IMR-90 (cell line): ENCODE data around the gene ELOB. TPM values are rescaled to one million over a fixed set of nuclear protein-coding genes. Genes with fewer than 3 reads are reported as not detected.

ENCODE experiments used
- ATAC-seq: fragments of 200-7000 bp; cut with Tn5 transposase; 2 replicates; pipeline ENCODE4 v1.9.1; 2020; ENCODE audit warnings: low read depth, mild to moderate bottlenecking, moderate library complexity
- BruUV-seq: library from RNA; stranded (reverse); fragments of 400-500 nt; replicated peaks from 2 replicates; lab custom pipeline; 2021; lab: Mats Ljungman, UMichigan
- CTCF ChIA-PET: fragments of 300-600 bp; formaldehyde crosslinking; extraction: SDS; loops from one replicate; lab custom pipeline; 2021; ENCODE audit warnings: antibody characterized with exemption; lab: Yijun Ruan, JAX
- POLR2A ChIA-PET: fragments of 300-600 bp; sonication (Branson Sonifier 250); formaldehyde crosslinking; loops from one replicate; lab custom pipeline; 2022; ENCODE audit warnings: antibody characterized with exemption; ENCODE audit not compliant: unreplicated experiment; lab: Charles Lee
- DNase-seq: peaks from one replicate; pipeline ENCODE4 v3.0.0; 2013
- H2AFZ ChIP-seq: replicated peaks from 2 replicates; pipeline ENCODE3; 2013; ENCODE audit warnings: low read length, mild to moderate bottlenecking; ENCODE audit not compliant: poor library complexity
- H2AK5ac ChIP-seq: 2 replicates; pipeline ENCODE4 v1.6.1; 2013; ENCODE audit warnings: low read depth, low read length, inconsistent platforms
- H2AK9ac ChIP-seq: replicated peaks from 2 replicates; pipeline ENCODE3; 2013; ENCODE audit warnings: mild to moderate bottlenecking, low read depth, low read length, moderate library complexity; ENCODE audit not compliant: poor library complexity
- H2BK120ac ChIP-seq: 2 replicates; pipeline ENCODE4 v1.6.1; 2013; ENCODE audit warnings: low read depth, low read length, inconsistent platforms
- H2BK15ac ChIP-seq: 3 replicates; pipeline ENCODE4 v1.6.1; 2013; ENCODE audit warnings: low read depth, low read length, inconsistent platforms
- H2BK20ac ChIP-seq: 2 replicates; pipeline ENCODE4 v1.6.1; 2013; ENCODE audit warnings: low read depth, mild to moderate bottlenecking, inconsistent platforms, low read length, moderate library complexity
- H2BK5ac ChIP-seq: 2 replicates; pipeline ENCODE4 v1.6.1; 2013; ENCODE audit warnings: mild to moderate bottlenecking, low read depth, low read length, inconsistent platforms; ENCODE audit not compliant: poor library complexity, severe bottlenecking
- H3K14ac ChIP-seq: replicated peaks from 2 replicates; pipeline ENCODE4 v1.6.1; 2013; ENCODE audit warnings: low read depth, low read length, inconsistent platforms
- H3K18ac ChIP-seq: 2 replicates; pipeline ENCODE4 v1.6.1; 2013; ENCODE audit warnings: low read depth, low read length, control low read depth
- H3K23ac ChIP-seq: 2 replicates; pipeline ENCODE4 v1.6.1; 2013; ENCODE audit warnings: low read depth, low read length, inconsistent platforms
- H3K27ac ChIP-seq: 2 replicates; pipeline ENCODE4 v1.5.1; 2013; ENCODE audit warnings: mild to moderate bottlenecking, control low read depth, low read length; ENCODE audit not compliant: insufficient read depth
- H3K27me3 ChIP-seq: 2 replicates; pipeline ENCODE4 v1.6.1; 2013; ENCODE audit warnings: low read length; ENCODE audit not compliant: control insufficient read depth, insufficient read depth
- H3K36me3 ChIP-seq: 2 replicates; pipeline ENCODE4 v1.6.1; 2013; ENCODE audit warnings: low read length, mixed read lengths; ENCODE audit not compliant: control insufficient read depth, insufficient read depth
- H3K4ac ChIP-seq: 2 replicates; pipeline ENCODE4 v1.6.1; 2013; ENCODE audit warnings: low read depth, low read length, inconsistent platforms
- H3K4me1 ChIP-seq: 2 replicates; pipeline ENCODE4 v1.6.1; 2013; ENCODE audit warnings: low read length, mixed read lengths; ENCODE audit not compliant: control insufficient read depth, insufficient read depth
- H3K4me2 ChIP-seq: 2 replicates; pipeline ENCODE4 v1.6.1; 2013; ENCODE audit warnings: low read depth, mild to moderate bottlenecking, control low read depth, low read length, moderate library complexity
- H3K4me3 ChIP-seq: 2 replicates; pipeline ENCODE4 v1.5.1; 2013; ENCODE audit warnings: low read depth, mild to moderate bottlenecking, control low read depth, low read length, moderate library complexity; ENCODE audit not compliant: insufficient read depth
- H3K56ac ChIP-seq: 2 replicates; pipeline ENCODE4 v1.6.1; 2013; ENCODE audit warnings: low read length, inconsistent platforms; ENCODE audit not compliant: insufficient read depth; ENCODE audit errors: extremely low read depth
- H3K79me1 ChIP-seq, 2 experiments: 2 replicates each; pipeline ENCODE4 v1.6.1; 2013; ENCODE audit warnings: low read length in 2 of 2, inconsistent platforms in 1 of 2, low read depth in 1 of 2
- H3K9ac ChIP-seq: 2 replicates; pipeline ENCODE4 v1.6.1; 2013; ENCODE audit warnings: low read depth, low read length, control low read depth
- H3K9me1 ChIP-seq: 2 replicates; pipeline ENCODE4 v1.6.1; 2013; ENCODE audit warnings: low read length, inconsistent platforms; ENCODE audit not compliant: insufficient read depth
- H3K9me3 ChIP-seq: 2 replicates; pipeline ENCODE4 v1.6.1; 2013; ENCODE audit warnings: low read length; ENCODE audit not compliant: control insufficient read depth, insufficient read depth
- H4K20me1 ChIP-seq: 2 replicates; pipeline ENCODE4 v1.6.1; 2013; ENCODE audit warnings: low read length, inconsistent platforms; ENCODE audit not compliant: insufficient read depth
- H4K5ac ChIP-seq: 2 replicates; pipeline ENCODE4 v1.6.1; 2013; ENCODE audit warnings: mild to moderate bottlenecking, low read depth, low read length, control low read depth
- H4K8ac ChIP-seq, 2 experiments: 2 replicates each; pipeline ENCODE4 v1.6.1; 2013; ENCODE audit warnings: low read depth in 2 of 2, low read length in 2 of 2, control low read depth in 1 of 2, inconsistent platforms in 1 of 2
- H4K91ac ChIP-seq: 2 replicates; pipeline ENCODE4 v1.6.1; 2013; ENCODE audit warnings: low read depth, low read length, inconsistent platforms; ENCODE audit not compliant: insufficient read depth
- BHLHE40 ChIP-seq: fragments of 150-350 bp; IDR thresholded peaks from 2 replicates; pipeline ENCODE4 v1.6.1; 2016; ENCODE audit warnings: mild to moderate bottlenecking, low read depth, low read length
- CEBPB ChIP-seq: IDR thresholded peaks from 2 replicates; pipeline ENCODE4 v1.6.1; 2012; ENCODE audit warnings: low read depth, low read length, improper control_type of control experiment
- CHD1 ChIP-seq: IDR thresholded peaks from 2 replicates; pipeline ENCODE4 v1.6.1; 2012; ENCODE audit warnings: low read depth, low read length, improper control_type of control experiment
- FOS ChIP-seq: fragments of 150-350 bp; IDR thresholded peaks from 2 replicates; pipeline ENCODE4 v1.6.1; 2016; ENCODE audit warnings: low read depth, low read length
- MAFK ChIP-seq: IDR thresholded peaks from 2 replicates; pipeline ENCODE4 v1.6.1; 2012; ENCODE audit warnings: low read depth, low read length, improper control_type of control experiment
- MAZ ChIP-seq: IDR thresholded peaks from 2 replicates; pipeline ENCODE4 v1.6.1; 2012; ENCODE audit warnings: low read depth, mild to moderate bottlenecking, low read length, improper control_type of control experiment, moderate library complexity, borderline replicate concordance
- MXI1 ChIP-seq: IDR thresholded peaks from 2 replicates; pipeline ENCODE4 v1.6.1; 2012; ENCODE audit warnings: low read depth, mild to moderate bottlenecking, low read length, moderate library complexity, borderline replicate concordance
- NFE2L2 ChIP-seq: fragments of 150-350 bp; IDR thresholded peaks from 2 replicates; pipeline ENCODE4 v1.6.1; 2016; ENCODE audit warnings: low read depth, mild to moderate bottlenecking, low read length
- POLR2A ChIP-seq: IDR thresholded peaks from 2 replicates; pipeline ENCODE4 v1.6.1; 2012; ENCODE audit warnings: mild to moderate bottlenecking, low read depth, low read length
- RAD21 ChIP-seq: IDR thresholded peaks from 2 replicates; pipeline ENCODE4 v1.6.1; 2012; ENCODE audit warnings: low read length, improper control_type of control experiment
- RCOR1 ChIP-seq: IDR thresholded peaks from 2 replicates; pipeline ENCODE4 v1.6.1; 2012; ENCODE audit warnings: mild to moderate bottlenecking, low read length, improper control_type of control experiment; ENCODE audit not compliant: insufficient replicate concordance
- RFX5 ChIP-seq: IDR thresholded peaks from 2 replicates; pipeline ENCODE4 v1.8.0; 2012; ENCODE audit warnings: low read depth, mild to moderate bottlenecking, low read length, moderate library complexity
- SMC3 ChIP-seq: fragments of 150-350 bp; IDR thresholded peaks from 2 replicates; pipeline ENCODE4 v1.6.1; 2016; ENCODE audit warnings: low read depth, mild to moderate bottlenecking, antibody characterized with exemption, low read length, moderate library complexity
- WGBS, 2 experiments: methylation state at CpG; one replicate each; pipeline versions ENCODE4 v1.1.5 to v1.1.7; 2013; ENCODE audit warnings: missing lambda C conversion rate in 2 of 2; ENCODE audit not compliant: insufficient read length in 1 of 2; ENCODE audit errors: extremely low coverage in 2 of 2; 5-methylcytosine and 5-hydroxymethylcytosine counted together
- dilution Hi-C: fragments of 300-500 bp; cut with HindIII; formaldehyde crosslinking; loops from one replicate; pipeline ENCODE4 v1.14.3; 2018; ENCODE audit warnings: low sequenced_read_pairs; ENCODE audit not compliant: unreplicated experiment
- in situ Hi-C: fragments of 300-500 bp; cut with MboI; formaldehyde crosslinking; loops from 3 replicates; pipeline ENCODE4 v1.14.3; 2019; ENCODE audit warnings: low sequenced_read_pairs, inconsistent platforms, mixed read lengths
- intact Hi-C: fragments of 100-400 bp; cut with micrococcal nuclease; formaldehyde crosslinking; loops from 2 replicates; pipeline ENCODE4 v1.10.0; 2022
- polyA plus RNA-seq, 3 experiments: library from polyadenylated mRNA; depleted of rRNA; stranded (reverse); fragments of >200 nt; gene quantifications; 2 replicates each; pipeline ENCODE4 v1.2.3, GENCODE V29; 2012; ENCODE audit warnings: low replicate concordance in 1 of 3
- total RNA-seq: library from RNA; depleted of rRNA; stranded (reverse); fragments of >200 nt; gene quantifications from 2 replicates; pipeline ENCODE4 v1.2.3, GENCODE V29; 2012
- TF ChIP-seq, protein P1 (sequence below): conservative IDR thresholded peaks from 2 replicates; pipeline ENCODE4 v1.5.1; 2012; ENCODE audit warnings: mild to moderate bottlenecking, low read depth, low read length, improper control_type of control experiment
- TF ChIP-seq, protein P2 (sequence below): fragments of 150-350 bp; IDR thresholded peaks from 2 replicates; pipeline ENCODE4 v1.6.1; 2016; ENCODE audit warnings: low read depth, mild to moderate bottlenecking, low read length, moderate library complexity, borderline replicate concordance
- TF ChIP-seq, protein P3 (sequence below): fragments of 150-350 bp; IDR thresholded peaks from 2 replicates; pipeline ENCODE4 v1.6.1; 2017; ENCODE audit warnings: mild to moderate bottlenecking, antibody characterized with exemption, low read length, low read depth

Gene ELOB
- total and polyA plus RNA-seq, 2 of the 4 experiments (the other 2 are of a cell fraction) = 442 to 5,859 TPM

DNA sequence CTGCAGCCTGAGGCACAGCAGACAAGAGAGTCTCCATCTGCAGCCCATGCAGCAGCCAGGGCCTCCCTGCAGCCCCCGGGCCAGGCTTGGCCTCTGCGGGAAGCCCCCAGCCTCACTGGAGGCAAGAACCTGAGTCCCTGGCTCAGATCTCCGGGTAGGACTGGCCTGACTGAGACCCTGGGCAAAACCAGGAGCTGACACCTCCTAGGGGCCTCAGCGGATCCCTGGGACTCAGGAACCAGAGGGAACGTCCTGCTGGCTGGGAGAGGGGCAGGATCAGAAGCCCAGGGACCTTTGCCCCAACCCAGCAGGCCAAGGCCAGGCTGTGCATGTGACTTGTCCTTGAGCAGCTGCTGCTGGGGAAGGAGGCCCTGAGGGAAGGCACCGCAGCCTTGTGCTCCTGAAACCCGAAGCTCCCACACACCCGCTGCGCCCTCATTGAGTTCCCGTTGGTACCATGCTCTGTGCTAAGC lies 38.3 kb upstream of the ELOB start:
- Histone ChIP-seq H3K4me3 (no peak overlapping the region), H4K20me1 (no peaks in the 10 kb centered on the region), H2AK9ac (no peak overlapping the region), H2AFZ (no peak overlapping the region), H3K27ac (no peak overlapping the region), H3K36me3 (no peaks in the 10 kb centered on the region), H2BK20ac (no peak overlapping the region), H3K27me3 (peaks cover 61% of the 10 kb centered on the region), H3K9me1 (no peaks in the 10 kb centered on the region), H3K79me1 (no peaks in the 10 kb centered on the region), H3K18ac (no peak overlapping the region), H3K4ac (no peak overlapping the region), H3K56ac (no peak overlapping the region), H3K23ac (no peak overlapping the region), H2BK15ac (no peak overlapping the region), H3K4me1 (no peaks in the 10 kb centered on the region), H2BK120ac (no peak overlapping the region), H4K5ac (no peak overlapping the region), H4K8ac (no peak overlapping the region), H3K9me3 (no peaks in the 10 kb centered on the region), H3K14ac (no peak overlapping the region), H4K91ac (no peak overlapping the region), H2AK5ac (no peak overlapping the region), H3K4me2 (no peak overlapping the region), H2BK5ac (no peak overlapping the region), H3K9ac (no peak overlapping the region)
- intact Hi-C loops (no loop called here), in situ Hi-C loops (no loop called here), dilution Hi-C loops (no loop called here)
- ATAC-seq = no peak
- TF ChIP-seq, protein P1, sequence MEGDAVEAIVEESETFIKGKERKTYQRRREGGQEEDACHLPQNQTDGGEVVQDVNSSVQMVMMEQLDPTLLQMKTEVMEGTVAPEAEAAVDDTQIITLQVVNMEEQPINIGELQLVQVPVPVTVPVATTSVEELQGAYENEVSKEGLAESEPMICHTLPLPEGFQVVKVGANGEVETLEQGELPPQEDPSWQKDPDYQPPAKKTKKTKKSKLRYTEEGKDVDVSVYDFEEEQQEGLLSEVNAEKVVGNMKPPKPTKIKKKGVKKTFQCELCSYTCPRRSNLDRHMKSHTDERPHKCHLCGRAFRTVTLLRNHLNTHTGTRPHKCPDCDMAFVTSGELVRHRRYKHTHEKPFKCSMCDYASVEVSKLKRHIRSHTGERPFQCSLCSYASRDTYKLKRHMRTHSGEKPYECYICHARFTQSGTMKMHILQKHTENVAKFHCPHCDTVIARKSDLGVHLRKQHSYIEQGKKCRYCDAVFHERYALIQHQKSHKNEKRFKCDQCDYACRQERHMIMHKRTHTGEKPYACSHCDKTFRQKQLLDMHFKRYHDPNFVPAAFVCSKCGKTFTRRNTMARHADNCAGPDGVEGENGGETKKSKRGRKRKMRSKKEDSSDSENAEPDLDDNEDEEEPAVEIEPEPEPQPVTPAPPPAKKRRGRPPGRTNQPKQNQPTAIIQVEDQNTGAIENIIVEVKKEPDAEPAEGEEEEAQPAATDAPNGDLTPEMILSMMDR = no peak
- TF ChIP-seq CEBPB (no peak), RCOR1 (no peak), RAD21 (no peak), SMC3 (no peak), POLR2A (no peak), CHD1 (no peak), BHLHE40 (no peak), MAFK (no peak), FOS (no peak), MAZ (no peak), RFX5 (no peak), MXI1 (no peak), NFE2L2 (no peak)
- TF ChIP-seq, protein P2, sequence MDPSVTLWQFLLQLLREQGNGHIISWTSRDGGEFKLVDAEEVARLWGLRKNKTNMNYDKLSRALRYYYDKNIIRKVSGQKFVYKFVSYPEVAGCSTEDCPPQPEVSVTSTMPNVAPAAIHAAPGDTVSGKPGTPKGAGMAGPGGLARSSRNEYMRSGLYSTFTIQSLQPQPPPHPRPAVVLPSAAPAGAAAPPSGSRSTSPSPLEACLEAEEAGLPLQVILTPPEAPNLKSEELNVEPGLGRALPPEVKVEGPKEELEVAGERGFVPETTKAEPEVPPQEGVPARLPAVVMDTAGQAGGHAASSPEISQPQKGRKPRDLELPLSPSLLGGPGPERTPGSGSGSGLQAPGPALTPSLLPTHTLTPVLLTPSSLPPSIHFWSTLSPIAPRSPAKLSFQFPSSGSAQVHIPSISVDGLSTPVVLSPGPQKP = no peak
- TF ChIP-seq, protein P3, sequence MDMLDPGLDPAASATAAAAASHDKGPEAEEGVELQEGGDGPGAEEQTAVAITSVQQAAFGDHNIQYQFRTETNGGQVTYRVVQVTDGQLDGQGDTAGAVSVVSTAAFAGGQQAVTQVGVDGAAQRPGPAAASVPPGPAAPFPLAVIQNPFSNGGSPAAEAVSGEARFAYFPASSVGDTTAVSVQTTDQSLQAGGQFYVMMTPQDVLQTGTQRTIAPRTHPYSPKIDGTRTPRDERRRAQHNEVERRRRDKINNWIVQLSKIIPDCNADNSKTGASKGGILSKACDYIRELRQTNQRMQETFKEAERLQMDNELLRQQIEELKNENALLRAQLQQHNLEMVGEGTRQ = no peak
- DNase-seq = no peak
- BruUV-seq = no TSS peak
- POLR2A ChIA-PET = no interaction called here
- CTCF ChIA-PET = no interaction called here
- 42% methylated on average over 2 of the region's 10 CpGs; no CpG with 5 or more reads in 1 of the 2 experiments for WGBS, 2 experiments
